Activated T-cell treated with anti-CD3 and anti-CD28 coated beads for 24 hours (primary cell): Measurements from ENCODE around the gene BCL2L12.
"Not testable (repeated sequence)": the region's sequence is repeated elsewhere in the genome, so short reads cannot be mapped to it uniquely, and the experiment has no call there.

Experiments used
- DNase-seq: peaks from one replicate; pipeline ENCODE4 v3.0.0-alpha.2; 2020; ENCODE audit warnings: low read depth

BCL2L12 gene

DNA sequence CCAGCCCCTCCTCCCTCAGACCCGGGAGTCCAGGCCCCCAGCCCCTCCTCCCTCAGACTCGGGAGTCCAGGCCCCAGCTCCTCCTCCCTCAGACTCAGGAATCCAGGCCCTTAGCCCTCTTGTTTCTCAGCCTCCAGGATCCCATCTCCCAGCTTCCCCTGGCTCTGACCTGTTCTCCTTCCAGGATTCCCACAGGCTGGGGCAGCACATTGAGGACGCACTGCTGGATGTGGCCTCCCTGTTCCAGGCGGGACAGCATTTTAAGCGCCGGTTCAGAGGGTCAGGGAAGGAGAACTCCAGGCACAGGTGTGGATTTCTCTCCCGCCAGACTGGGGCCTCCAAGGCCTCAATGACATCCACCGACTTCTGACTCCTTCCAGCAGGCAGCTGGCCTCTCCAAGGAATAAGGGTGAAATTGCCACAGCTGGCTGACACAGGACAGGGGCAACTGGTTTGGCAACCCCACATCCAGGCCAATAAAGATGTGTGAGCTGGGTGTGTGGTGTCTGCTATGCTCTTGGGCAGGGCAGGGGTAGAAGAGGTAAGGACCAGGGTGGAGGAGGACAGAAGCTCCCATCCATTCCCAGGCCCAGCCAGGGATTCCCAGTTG lies 47.6 kb downstream of the BCL2L12 start:
- DNase-seq = no peak

DNA sequence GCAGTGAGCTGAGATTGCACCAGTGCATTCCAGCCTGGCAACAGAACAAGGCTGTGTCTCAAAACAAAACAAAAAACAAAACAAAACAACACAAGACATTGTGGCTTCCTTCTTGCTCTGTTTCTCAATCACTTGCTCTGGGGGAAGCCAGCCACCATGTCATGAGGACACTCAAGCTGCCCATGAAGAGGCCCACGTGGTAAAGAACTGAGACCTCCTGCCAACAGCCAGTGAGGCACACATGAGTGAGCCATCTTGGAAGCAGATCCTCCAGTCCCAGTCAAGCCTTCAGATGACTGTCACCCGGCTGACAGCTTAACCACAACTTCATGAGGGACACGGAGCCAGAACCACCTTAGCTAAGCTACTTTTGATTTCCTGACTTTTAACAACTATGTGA lies 50.4 kb downstream of the BCL2L12 start:
- DNase-seq = no peak

DNA sequence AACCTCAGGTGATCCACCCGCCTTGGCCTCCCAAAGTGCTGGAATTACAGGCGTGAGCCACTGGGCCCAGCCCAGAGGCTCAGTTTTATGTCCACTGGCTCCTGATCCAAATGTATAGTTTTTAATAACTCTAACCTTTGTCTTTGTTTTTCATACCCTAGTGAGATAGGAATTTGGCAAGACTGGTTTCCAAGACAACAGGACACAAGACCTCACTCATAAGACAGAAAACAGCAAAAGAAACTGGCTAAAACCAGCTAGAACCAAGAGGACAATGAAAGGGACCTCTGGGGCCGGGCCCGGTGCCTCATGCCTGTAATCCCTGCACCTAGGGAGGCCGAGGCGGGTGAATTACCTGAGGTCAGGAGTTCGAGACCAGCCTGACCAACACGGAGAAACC lies 52.8 kb downstream of the BCL2L12 start:
- DNase-seq = no peak

DNA sequence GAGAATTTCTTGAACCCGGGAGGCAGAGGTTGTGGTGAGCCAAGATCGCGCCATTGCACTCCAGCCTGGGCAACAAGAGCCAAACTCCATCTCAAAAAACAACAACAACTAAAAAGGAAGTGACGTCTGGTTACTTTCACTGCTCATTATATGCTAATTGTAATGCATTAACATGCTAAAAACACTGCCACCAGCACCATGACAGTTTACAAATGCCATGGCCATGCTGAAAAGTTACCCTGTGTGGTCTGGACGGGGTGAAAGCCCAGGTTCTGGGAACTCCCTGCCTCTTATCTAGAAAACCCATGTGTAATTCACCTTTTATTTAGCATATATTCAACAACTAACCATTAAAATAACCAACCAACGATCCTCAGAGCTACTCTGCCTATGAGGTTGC lies 53.3 kb downstream of the BCL2L12 start:
- DNase-seq = no peak

DNA sequence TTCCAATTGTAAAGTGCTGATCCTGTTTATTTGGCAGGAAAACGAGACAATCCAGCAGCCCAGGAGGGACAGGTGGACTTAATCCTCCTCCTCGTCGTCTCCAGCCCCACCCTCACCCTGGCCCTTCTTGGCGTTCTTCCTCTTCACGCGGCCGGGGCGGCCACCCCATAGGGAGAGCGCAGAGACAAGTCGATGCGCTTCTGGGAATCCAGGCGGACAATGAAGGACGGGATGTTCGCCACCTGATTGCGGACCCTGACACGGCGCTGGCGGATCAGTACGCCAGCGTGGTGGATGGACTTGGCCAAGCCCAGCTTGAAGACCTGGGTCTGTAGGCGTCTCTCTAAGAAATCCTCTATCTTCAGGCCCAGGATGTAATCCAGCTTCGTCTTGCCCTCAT lies 53.7 kb downstream of the BCL2L12 start:
- DNase-seq = not testable (repeated sequence)
